Mesothelial cell of epicardium (in vitro differentiated cells): ENCODE data around the gene ASAP2. TPM values are rescaled to one million over a fixed set of nuclear protein-coding genes. Genes with fewer than 3 reads are reported as not detected.

Experiments
- DNase-seq, 2 experiments: peaks; one replicate each; pipeline ENCODE4 v3.0.0; 2021; ENCODE audit warnings: low spot score in 2 of 2; ENCODE audit not compliant: unreplicated experiment in 2 of 2
- H3K27ac Mint-ChIP-seq: 2 replicates; pipeline ENCODE4 v1.8.0; 2021; ENCODE audit warnings: mixed read lengths
- H3K27me3 Mint-ChIP-seq: 2 replicates; pipeline ENCODE4 v1.8.0; 2021; ENCODE audit warnings: low read depth, mixed read lengths
- H3K36me3 Mint-ChIP-seq: 2 replicates; pipeline ENCODE4 v1.8.0; 2021; ENCODE audit warnings: mixed read lengths
- H3K4me1 Mint-ChIP-seq: 2 replicates; pipeline ENCODE4 v1.8.0; 2021; ENCODE audit warnings: mixed read lengths
- H3K4me3 Mint-ChIP-seq: 2 replicates; pipeline ENCODE4 v1.8.0; 2021; ENCODE audit warnings: mild to moderate bottlenecking, moderate library complexity, mixed read lengths
- H3K9me3 Mint-ChIP-seq: 2 replicates; pipeline ENCODE4 v1.8.0; 2021; ENCODE audit warnings: mixed read lengths
- total RNA-seq: library from RNA; stranded (reverse); gene quantifications from 3 replicates; pipeline ENCODE4 v1.2.1, GENCODE V29; 2021
- TF ChIP-seq, protein P1 (sequence below): fragments of 200-600 bp; sonication (generic); IDR thresholded peaks from one replicate; pipeline ENCODE4 v1.5.0; 2021; ENCODE audit warnings: antibody characterized with exemption; ENCODE audit not compliant: unreplicated experiment

ASAP2 gene
- total RNA-seq, 1 donor from 2014 or later: 25.8 TPM

DNA sequence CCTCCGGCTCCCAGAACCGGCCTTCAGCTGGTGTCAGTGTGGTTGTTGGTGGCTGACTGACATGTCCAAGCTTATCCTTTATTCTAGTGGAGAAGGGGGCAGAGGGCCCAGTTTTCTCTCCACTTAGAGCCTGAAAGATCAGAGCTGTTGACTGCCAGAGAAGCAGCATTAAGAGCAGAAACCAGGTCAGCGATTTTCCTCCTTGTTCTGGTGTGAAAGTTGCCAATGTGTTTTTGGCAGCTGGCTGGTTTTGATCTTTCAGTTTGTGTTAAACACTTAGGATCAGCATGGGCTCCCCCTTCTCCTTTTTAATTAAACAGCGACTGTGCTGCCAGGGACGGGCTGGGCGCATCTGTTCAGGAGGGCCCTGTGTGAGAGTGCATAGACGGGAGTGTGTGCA lies 100.9 kb downstream of the ASAP2 start:
- Mint-ChIP-seq H3K4me1 (peaks cover 16% of the 10 kb centered on the region), H3K27me3 (no peaks in the 10 kb centered on the region), H3K36me3 (no peaks in the 10 kb centered on the region), H3K4me3 (no peak overlapping the region), H3K9me3 (no peaks in the 10 kb centered on the region), H3K27ac (no peak overlapping the region)
- TF ChIP-seq, protein P1, sequence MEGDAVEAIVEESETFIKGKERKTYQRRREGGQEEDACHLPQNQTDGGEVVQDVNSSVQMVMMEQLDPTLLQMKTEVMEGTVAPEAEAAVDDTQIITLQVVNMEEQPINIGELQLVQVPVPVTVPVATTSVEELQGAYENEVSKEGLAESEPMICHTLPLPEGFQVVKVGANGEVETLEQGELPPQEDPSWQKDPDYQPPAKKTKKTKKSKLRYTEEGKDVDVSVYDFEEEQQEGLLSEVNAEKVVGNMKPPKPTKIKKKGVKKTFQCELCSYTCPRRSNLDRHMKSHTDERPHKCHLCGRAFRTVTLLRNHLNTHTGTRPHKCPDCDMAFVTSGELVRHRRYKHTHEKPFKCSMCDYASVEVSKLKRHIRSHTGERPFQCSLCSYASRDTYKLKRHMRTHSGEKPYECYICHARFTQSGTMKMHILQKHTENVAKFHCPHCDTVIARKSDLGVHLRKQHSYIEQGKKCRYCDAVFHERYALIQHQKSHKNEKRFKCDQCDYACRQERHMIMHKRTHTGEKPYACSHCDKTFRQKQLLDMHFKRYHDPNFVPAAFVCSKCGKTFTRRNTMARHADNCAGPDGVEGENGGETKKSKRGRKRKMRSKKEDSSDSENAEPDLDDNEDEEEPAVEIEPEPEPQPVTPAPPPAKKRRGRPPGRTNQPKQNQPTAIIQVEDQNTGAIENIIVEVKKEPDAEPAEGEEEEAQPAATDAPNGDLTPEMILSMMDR: no peak
- DNase-seq: no peak

DNA sequence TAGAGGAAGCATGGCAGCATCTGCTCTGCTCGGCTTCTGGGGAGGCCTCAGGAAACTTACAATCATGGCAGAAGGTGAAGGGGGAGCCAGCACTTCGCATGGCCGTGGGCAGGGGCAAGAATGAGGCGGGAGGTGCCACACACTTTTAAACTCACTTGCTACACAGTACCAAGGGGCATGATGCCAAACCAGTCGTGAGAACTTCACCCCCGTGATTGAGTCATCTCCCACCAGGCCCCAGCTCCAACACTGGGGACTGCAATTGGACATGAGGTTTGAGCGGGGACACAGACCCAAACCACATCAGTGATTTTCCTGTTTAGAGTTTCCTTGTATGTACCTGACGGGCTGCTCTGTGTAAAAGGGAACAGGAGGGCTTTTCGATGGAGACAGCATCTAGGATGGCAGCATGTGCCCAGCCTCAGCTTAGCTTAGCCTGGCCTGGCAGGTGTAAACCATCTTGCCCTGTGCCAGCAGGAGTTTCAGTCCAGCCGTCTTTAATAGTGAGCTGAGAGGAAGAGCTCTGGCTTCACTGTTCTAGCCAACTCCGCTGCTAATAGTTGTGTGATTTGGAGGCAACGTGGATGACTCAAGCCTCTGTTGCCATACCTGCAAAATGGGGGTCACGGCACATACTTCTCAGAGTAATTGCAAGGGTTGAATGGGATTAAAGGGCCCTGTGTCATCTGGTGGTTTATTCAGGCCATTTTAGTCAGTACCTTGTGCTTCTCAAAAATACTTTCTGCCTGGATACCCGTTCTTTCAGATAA lies 101.8 kb downstream of the ASAP2 start:
- no peak for DNase-seq
- Mint-ChIP-seq H3K9me3 (no peaks in the 10 kb centered on the region), H3K4me1 (peaks cover 16% of the 10 kb centered on the region), H3K27me3 (no peaks in the 10 kb centered on the region), H3K36me3 (no peaks in the 10 kb centered on the region), H3K27ac (no peak overlapping the region), H3K4me3 (no peak overlapping the region)
- TF ChIP-seq, protein P1: no peak

DNA sequence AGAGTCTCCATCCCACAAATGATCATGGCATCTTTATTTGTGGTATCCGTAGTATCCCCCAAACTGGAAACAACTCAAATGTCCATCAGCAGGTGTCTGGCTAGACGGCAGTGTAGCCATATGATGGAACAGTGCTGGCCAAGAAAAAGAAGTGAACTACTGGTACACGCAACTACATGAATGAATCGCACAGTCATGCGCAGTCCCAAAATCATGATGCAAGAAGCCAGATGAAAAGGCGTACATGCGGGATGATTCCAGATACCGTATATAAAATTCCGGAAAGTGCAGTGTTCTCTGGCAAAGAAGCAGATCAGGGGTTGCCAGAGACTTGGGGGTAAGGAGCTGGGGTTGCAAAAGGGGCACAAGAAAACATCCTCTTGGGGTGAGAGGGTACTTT lies 102.5 kb downstream of the ASAP2 start:
- Mint-ChIP-seq H3K36me3 (no peaks in the 10 kb centered on the region), H3K4me1 (peaks cover 18% of the 10 kb centered on the region), H3K4me3 (no peak overlapping the region), H3K27ac (no peak overlapping the region), H3K9me3 (no peaks in the 10 kb centered on the region), H3K27me3 (no peaks in the 10 kb centered on the region)
- DNase-seq: no peak
- TF ChIP-seq, protein P1: no peak

DNA sequence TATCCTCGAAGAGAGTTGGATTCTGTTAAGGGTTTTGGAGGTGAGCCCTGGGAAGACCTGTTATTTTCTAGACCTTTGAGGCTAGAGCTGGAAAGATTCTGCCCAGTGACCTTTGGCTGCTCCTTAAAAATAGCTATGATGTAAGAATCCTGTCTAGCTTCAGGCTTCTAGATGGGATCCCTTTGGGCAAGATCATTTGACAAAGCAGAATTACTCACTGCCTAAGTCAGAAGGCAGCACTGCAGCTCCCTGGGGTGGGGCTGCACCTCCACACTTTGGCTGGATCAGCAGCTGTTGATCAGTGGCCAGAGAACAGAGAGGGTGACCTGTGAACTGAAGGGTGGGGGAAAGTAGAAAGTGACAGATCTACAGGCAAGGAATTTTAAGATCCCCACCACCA lies 103.8 kb downstream of the ASAP2 start:
- H3K4me3 Mint-ChIP-seq: no peak overlapping the region
- peaks cover 24% of the 10 kb centered on the region for H3K4me1 Mint-ChIP-seq
- TF ChIP-seq, protein P1: no peak
- no peak for DNase-seq
- H3K27me3 Mint-ChIP-seq: no peaks in the 10 kb centered on the region
- H3K9me3 Mint-ChIP-seq: no peaks in the 10 kb centered on the region
- no peak overlapping the region for H3K27ac Mint-ChIP-seq
- H3K36me3 Mint-ChIP-seq: no peaks in the 10 kb centered on the region

DNA sequence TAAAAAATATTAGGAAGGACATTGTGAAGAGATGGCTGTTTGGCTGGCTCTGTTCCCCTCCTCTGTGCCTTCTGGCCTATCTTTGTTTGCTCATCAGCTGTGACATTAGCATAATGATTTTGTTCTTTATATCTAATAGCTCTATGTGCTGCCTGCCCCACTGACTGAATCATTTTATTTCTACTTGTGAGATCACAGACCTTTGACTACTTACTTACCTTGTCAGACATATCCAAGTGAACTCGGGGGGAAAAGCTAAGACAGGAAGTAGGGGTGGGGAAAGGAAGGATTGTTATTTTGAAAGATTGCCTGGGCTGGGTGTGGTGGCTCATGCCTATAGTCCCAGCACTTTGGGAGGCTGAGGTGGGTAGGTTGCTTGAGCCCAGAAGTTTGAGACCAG lies 104.2 kb downstream of the ASAP2 start:
- Mint-ChIP-seq H3K27me3 (no peaks in the 10 kb centered on the region), H3K27ac (no peak overlapping the region), H3K9me3 (no peaks in the 10 kb centered on the region), H3K36me3 (no peaks in the 10 kb centered on the region), H3K4me1 (peaks cover 27% of the 10 kb centered on the region), H3K4me3 (no peak overlapping the region)
- TF ChIP-seq, protein P1: no peak
- DNase-seq: no peak
